IPS DF 6.9 (cell line): ENCODE data around the gene SCGN.

Source experiments
- DNase-seq: peaks from one replicate; pipeline ENCODE4 v3.0.0-alpha.2; 2013; ENCODE audit warnings: low read depth, low spot score
- H3K27ac ChIP-seq: one replicate; pipeline ENCODE4 v1.5.1; 2013; ENCODE audit warnings: low read length, control low read depth
- H3K27me3 ChIP-seq: 2 replicates; pipeline ENCODE4 v1.6.1; 2013; ENCODE audit warnings: mild to moderate bottlenecking, low read length; ENCODE audit not compliant: control insufficient read depth, insufficient read depth
- H3K36me3 ChIP-seq: 2 replicates; pipeline ENCODE4 v1.6.1; 2013; ENCODE audit warnings: low read length; ENCODE audit not compliant: control insufficient read depth, insufficient read depth
- H3K4me1 ChIP-seq: 2 replicates; pipeline ENCODE4 v1.6.1; 2013; ENCODE audit warnings: low read length; ENCODE audit not compliant: control insufficient read depth, insufficient read depth
- H3K4me3 ChIP-seq: 2 replicates; pipeline ENCODE4 v1.5.1; 2013; ENCODE audit warnings: mild to moderate bottlenecking, low read length
- H3K9me3 ChIP-seq: 2 replicates; pipeline ENCODE4 v1.6.1; 2013; ENCODE audit warnings: low read length, inconsistent platforms; ENCODE audit not compliant: control insufficient read depth, insufficient read depth
- WGBS: extraction: QIAGEN DNeasy Blood & Tissue Kit; methylation state at CpG from one replicate; pipeline ENCODE4 v1.1.7; 2013; ENCODE audit warnings: mixed read lengths, missing lambda C conversion rate; ENCODE audit not compliant: insufficient read length, insufficient coverage; 5-methylcytosine and 5-hydroxymethylcytosine counted together

Gene SCGN

GRCh38 chr6:25620391-25620790 lies 31.6 kb upstream of the SCGN start:
- H3K27me3 ChIP-seq = no peaks in the 10 kb centered on the region
- no peaks in the 10 kb centered on the region for H3K9me3 ChIP-seq
- DNase-seq = no peak
- no peaks in the 10 kb centered on the region for H3K4me1 ChIP-seq
- H3K27ac ChIP-seq = no peak overlapping the region
- H3K4me3 ChIP-seq = no peak overlapping the region
- H3K36me3 ChIP-seq = peaks cover 3% of the 10 kb centered on the region; the same call in 1 of the 2 replicates
- no CpG with 5 or more reads among the region's 2 CpGs for WGBS

- no peak overlapping the region for H3K27ac ChIP-seq
- no peak overlapping the region for H3K4me3 ChIP-seq
- WGBS = no CpG with 5 or more reads among the region's 1 CpG
- H3K36me3 ChIP-seq = peaks cover 3% of the 10 kb centered on the region; the same call in 1 of the 2 replicates
- no peaks in the 10 kb centered on the region for H3K27me3 ChIP-seq
- no peak for DNase-seq
- peaks cover 2% of the 10 kb centered on the region; the same call in 1 of the 2 replicates for H3K4me1 ChIP-seq
- no peaks in the 10 kb centered on the region for H3K9me3 ChIP-seq
These were observed 28.9 kb upstream of the SCGN start for GRCh38 chr6:25623065-25623464.

GRCh38 chr6:25623879-25624278 lies 28.1 kb upstream of the SCGN start:
- no peaks in the 10 kb centered on the region for H3K27me3 ChIP-seq
- no peak for DNase-seq
- H3K36me3 ChIP-seq = peaks cover 3% of the 10 kb centered on the region; the same call in 1 of the 2 replicates
- H3K4me3 ChIP-seq = no peak overlapping the region
- WGBS = no CpG with 5 or more reads among the region's 1 CpG
- no peak overlapping the region for H3K27ac ChIP-seq
- no peaks in the 10 kb centered on the region for H3K9me3 ChIP-seq
- H3K4me1 ChIP-seq = peaks cover 2% of the 10 kb centered on the region; the same call in 1 of the 2 replicates

- no CpG with 5 or more reads among the region's 3 CpGs for WGBS
- no peak overlapping the region for H3K4me3 ChIP-seq
- no peaks in the 10 kb centered on the region for H3K27me3 ChIP-seq
- no peak for DNase-seq
- H3K36me3 ChIP-seq = no peaks in the 10 kb centered on the region
- H3K4me1 ChIP-seq = peaks cover 2% of the 10 kb centered on the region; the same call in 1 of the 2 replicates
- H3K9me3 ChIP-seq = no peaks in the 10 kb centered on the region
- H3K27ac ChIP-seq = no peak overlapping the region
These were observed 25.0 kb upstream of the SCGN start for GRCh38 chr6:25627001-25627400.

- H3K4me3 ChIP-seq = no peak overlapping the region
- H3K27me3 ChIP-seq = no peaks in the 10 kb centered on the region
- no peaks in the 10 kb centered on the region for H3K9me3 ChIP-seq
- peaks cover 2% of the 10 kb centered on the region; the same call in 1 of the 2 replicates for H3K4me1 ChIP-seq
- no peaks in the 10 kb centered on the region for H3K36me3 ChIP-seq
- no peak overlapping the region for H3K27ac ChIP-seq
- WGBS = no CpG with 5 or more reads among the region's 4 CpGs
- no peak for DNase-seq
These were observed 23.4 kb upstream of the SCGN start for GRCh38 chr6:25628471-25629197.

GRCh38 chr6:25629198-25629576 lies 22.8 kb upstream of the SCGN start:
- Histone ChIP-seq H3K4me1 (peaks cover 2% of the 10 kb centered on the region; the same call in 1 of the 2 replicates), H3K9me3 (no peaks in the 10 kb centered on the region), H3K27ac (no peak overlapping the region), H3K27me3 (no peaks in the 10 kb centered on the region), H3K36me3 (no peaks in the 10 kb centered on the region), H3K4me3 (no peak overlapping the region)
- DNase-seq = no peak
- no CpG with 5 or more reads among the region's 4 CpGs for WGBS

GRCh38 chr6:25630508-25631278 lies 21.3 kb upstream of the SCGN start:
- H3K36me3 ChIP-seq = no peaks in the 10 kb centered on the region

GRCh38 chr6:25635886-25636317 lies 16.1 kb upstream of the SCGN start:
- WGBS = 100% methylated on average over 2 of the region's 2 CpGs
- no peak for DNase-seq

More at GRCh38 chr6:25630508-25631278, 21.3 kb upstream of the SCGN start:
- Histone ChIP-seq H3K4me1 (peaks cover 2% of the 10 kb centered on the region; the same call in 1 of the 2 replicates), H3K27me3 (no peaks in the 10 kb centered on the region), H3K4me3 (no peak overlapping the region), H3K27ac (no peak overlapping the region), H3K9me3 (no peaks in the 10 kb centered on the region)
- no CpG with 5 or more reads among the region's 4 CpGs for WGBS
- no peak for DNase-seq

GRCh38 chr6:25637211-25637610 lies 14.8 kb upstream of the SCGN start:
- no peak for DNase-seq
- Histone ChIP-seq H3K36me3 (no peaks in the 10 kb centered on the region), H3K4me3 (no peak overlapping the region), H3K4me1 (no peaks in the 10 kb centered on the region), H3K9me3 (no peaks in the 10 kb centered on the region), H3K27me3 (no peaks in the 10 kb centered on the region), H3K27ac (no peak overlapping the region)
- WGBS = no CpG with 5 or more reads among the region's 1 CpG

More at GRCh38 chr6:25635886-25636317, 16.1 kb upstream of the SCGN start:
- Histone ChIP-seq H3K36me3 (no peaks in the 10 kb centered on the region), H3K27me3 (no peaks in the 10 kb centered on the region), H3K9me3 (no peaks in the 10 kb centered on the region), H3K4me3 (no peak overlapping the region), H3K27ac (no peak overlapping the region), H3K4me1 (no peaks in the 10 kb centered on the region)

GRCh38 chr6:25637960-25638434 lies 14.0 kb upstream of the SCGN start:
- peak; percentile 29 for DNase-seq
- H3K4me3 ChIP-seq = no peak overlapping the region
- H3K36me3 ChIP-seq = no peaks in the 10 kb centered on the region
- no peaks in the 10 kb centered on the region for H3K9me3 ChIP-seq
- H3K4me1 ChIP-seq = no peaks in the 10 kb centered on the region
- WGBS = no CpG with 5 or more reads among the region's 4 CpGs
- H3K27ac ChIP-seq = no peak overlapping the region
- H3K27me3 ChIP-seq = no peaks in the 10 kb centered on the region
